Measurements from ENCODE around the gene SCARB1. TPM values are rescaled to one million over a fixed set of nuclear protein-coding genes. Genes with fewer than 3 reads are reported as not detected.

Gene SCARB1
- total and polyA plus RNA-seq, 9 of the 15 experiments (the other 6 are each of a cell fraction or from before 2014, with no cell fraction given): 0.56 to 157 (median 52.8) TPM

- no peak for TF ChIP-seq MYBL2 (IDR thresholded peaks at IDR 0.05; ENCODE audit: low read depth)
- no peak for TF ChIP-seq MYBL2 (CRISPR knock-in tag; IDR thresholded peaks at IDR 0.05; ENCODE audit: borderline replicate concordance)
- no peak for TF ChIP-seq MBD2 (IDR thresholded peaks at IDR 0.05; ENCODE audit: borderline replicate concordance, low read depth)
- peak; percentile 41; the same call in 1 of the 2 replicates for TF ChIP-seq CBFA2T3 (IDR thresholded peaks at IDR 0.05)
- TF ChIP-seq ZNF146 (CRISPR knock-in tag; IDR thresholded peaks at IDR 0.05; ENCODE audit: unreplicated experiment): no peak
- TF ChIP-seq PTTG1 (tag; IDR thresholded peaks at IDR 0.05; ENCODE audit: low read depth): no peak
These were observed 81.5 kb downstream of the SCARB1 start (continued) for GRCh38 chr12:124782132-124782531.

DNA sequence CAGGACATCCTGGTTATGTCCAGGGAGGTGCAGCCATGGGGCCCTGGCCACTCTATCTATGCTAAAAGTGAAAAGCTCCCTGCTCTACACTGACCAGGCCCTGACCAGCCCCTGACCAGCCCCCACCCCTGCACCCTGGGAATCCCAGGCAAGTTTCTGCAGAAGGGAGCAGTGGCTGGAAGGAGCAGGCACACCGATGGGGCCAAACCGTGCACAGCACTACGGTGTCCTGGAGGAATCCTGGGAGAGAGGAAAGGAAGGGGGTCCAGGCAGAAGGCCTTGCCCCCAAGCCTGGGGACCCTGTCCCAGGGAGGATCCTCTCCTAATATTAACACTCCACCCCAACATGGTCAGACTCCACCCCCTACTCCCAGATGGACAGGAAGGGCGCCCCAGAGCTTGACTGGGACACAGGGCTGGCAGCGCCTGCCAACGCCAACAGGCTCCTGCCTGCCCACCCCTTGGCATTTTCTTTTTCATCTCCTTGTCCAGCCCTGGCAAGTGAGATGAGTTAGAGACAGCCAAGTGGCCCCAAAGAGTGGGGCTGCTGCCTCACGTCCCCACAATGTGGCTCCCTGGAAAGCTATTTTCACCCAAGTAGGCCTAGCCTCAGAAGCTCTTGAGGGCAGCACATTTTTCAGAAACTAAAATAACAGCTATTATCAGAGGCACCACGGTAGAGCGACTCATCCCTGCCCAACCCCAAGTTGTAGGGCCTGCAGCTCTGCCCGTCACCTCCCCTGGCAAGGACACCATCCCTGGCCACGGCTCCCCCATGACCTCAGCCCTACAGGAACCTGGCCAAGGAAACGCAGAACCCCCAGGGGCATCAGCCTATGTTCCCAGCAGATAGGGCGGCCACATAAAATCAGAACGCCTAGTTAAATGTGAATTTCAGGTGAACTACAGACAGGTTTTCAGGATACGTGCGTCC, 82.6 kb downstream of the SCARB1 start:
- POLR2A ChIA-PET: no interaction called here
- no peak overlapping the region for H3K4me3 ChIP-seq
- 91% methylated on average over 15 of the region's 16 CpGs for WGBS (ENCODE audit: insufficient coverage, low coverage, missing lambda C conversion rate)
- H3K9ac ChIP-seq (ENCODE audit: insufficient read depth in 1 of 2, low read depth in 2 of 2, low read length in 2 of 2): peak overlapping the region in 1 of 2 experiments; percentile 59; a peak in 2 of 4 replicates
- ATAC-seq (no peak), DNase-seq (ENCODE audit: extremely low read depth in 1 of 4, low spot score in 3 of 4) (no peak), FAIRE-seq (no peak)
- CTCF ChIA-PET (ENCODE audit: low intra/inter-chr PET ratio): no interaction called here
- no peaks in the 10 kb centered on the region for H3K27me3 ChIP-seq (ENCODE audit: control insufficient read depth in 2 of 2, insufficient read depth in 2 of 2, low read length in 2 of 2)
- H3K79me2 ChIP-seq (ENCODE audit: control insufficient read depth, insufficient read depth, low read length): no peaks in the 10 kb centered on the region
- H2AFZ ChIP-seq (ENCODE audit: low read depth, low read length): no peak overlapping the region
- BruUV-seq (replicated peaks): no TSS peak
- H4K20me1 ChIP-seq (replicated peaks; ENCODE audit: control insufficient read depth, insufficient read depth, low read length): no peaks in the 10 kb centered on the region
- H3K9me1 ChIP-seq (ENCODE audit: control insufficient read depth, insufficient read depth, low read length): peaks cover 2% of the 10 kb centered on the region
- in situ Hi-C loops (cut with MboI): no loop called here
- no peak overlapping the region for H3K4me2 ChIP-seq (ENCODE audit: insufficient read depth, low read length)
- peaks cover 6 to 33% of the 10 kb centered on the region in 2 experiments; a peak in 4 of 5 replicates for H3K4me1 ChIP-seq (replicated peaks in 1 of 2; ENCODE audit: control insufficient read depth in 2 of 2, insufficient read depth in 2 of 2, low read length in 2 of 2)
- H3K27ac ChIP-seq (ENCODE audit: extremely low read depth, low read depth, low read length): no peak overlapping the region
- intact Hi-C loops (cut with micrococcal nuclease): no loop called here
- no peak for TF ChIP-seq TSC22D4 (tag; IDR thresholded peaks at IDR 0.05)
- peak; percentile 34; the same call in 1 of the 2 replicates for TF ChIP-seq POLR2G (IDR thresholded peaks at IDR 0.05; ENCODE audit: low read depth, low read length)
- H3K36me3 ChIP-seq (ENCODE audit: control insufficient read depth, insufficient read depth, low read length): peaks cover 67% of the 10 kb centered on the region; the same call in 2 of the 3 replicates
- H3K9me3 ChIP-seq (replicated peaks; ENCODE audit: control insufficient read depth, insufficient read depth, low read depth, low read length): no peaks in the 10 kb centered on the region
